ENCODE data around the gene TTC28.
A peak's percentile ranks its signal among the peaks of the same experiment; 100 is the strongest.

Gene TTC28

DNA sequence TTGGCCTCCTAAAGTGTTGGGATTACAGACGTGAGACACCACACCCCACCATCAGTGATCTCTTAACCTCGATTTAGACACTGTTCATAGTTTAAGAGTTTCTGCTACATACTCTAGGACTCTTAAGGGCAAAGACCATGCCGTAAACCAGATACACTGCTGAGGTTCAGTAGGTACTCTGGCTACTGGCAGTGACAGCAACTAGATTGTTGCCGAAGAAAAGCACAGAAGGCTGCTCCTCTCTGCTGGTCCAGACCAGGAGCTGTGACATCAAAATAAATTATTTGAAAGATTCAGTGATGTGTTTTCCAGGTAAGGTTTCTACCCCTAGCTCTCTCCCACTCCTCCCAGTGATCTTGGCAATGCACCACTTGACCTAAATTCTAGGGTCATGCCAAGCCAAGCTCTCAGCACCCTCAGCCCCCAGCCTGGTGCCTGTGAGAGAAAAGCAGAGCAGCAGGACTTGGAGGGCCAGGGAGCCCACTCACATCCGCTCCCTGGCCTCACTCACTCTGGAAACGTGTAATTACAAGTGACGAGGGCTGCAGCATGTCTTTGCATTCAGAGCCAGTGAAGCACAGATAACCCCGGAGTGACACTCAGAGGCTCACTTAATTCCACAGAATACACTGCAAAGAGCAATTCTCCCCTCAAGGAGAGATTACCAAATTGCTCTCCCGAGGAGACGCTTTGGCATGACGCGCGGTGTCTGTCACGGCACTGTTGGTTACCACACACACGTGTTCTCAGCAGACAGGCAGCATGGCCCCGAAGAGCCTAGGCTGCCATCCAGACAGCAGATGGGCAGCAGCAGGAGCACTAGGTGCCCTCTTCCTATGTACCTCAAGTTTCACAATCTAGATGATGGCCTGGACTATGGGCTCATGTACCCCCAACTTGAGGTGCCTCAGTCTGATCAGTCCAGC is 663.7 kb downstream of the TTC28 start:
- no peak for DNase-seq

DNA sequence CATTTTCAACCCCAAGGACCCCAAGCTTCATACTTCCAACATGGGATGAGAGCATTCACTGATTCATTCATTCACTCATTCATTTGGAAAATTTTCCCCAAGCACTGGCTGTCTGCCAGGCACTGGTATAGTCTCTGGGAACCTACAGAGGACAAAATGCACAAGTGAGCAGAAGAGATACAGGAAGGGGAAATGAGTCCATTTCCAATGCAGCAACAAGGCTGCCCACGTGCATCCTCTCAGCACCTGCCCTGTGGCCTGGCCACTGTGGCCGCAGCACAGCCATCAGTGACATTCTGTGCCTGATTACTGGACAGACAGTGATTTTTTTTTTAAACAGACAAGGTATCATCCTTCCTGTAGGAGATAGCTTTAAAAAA is 664.6 kb downstream of the TTC28 start:
- DNase-seq: no peak

DNA sequence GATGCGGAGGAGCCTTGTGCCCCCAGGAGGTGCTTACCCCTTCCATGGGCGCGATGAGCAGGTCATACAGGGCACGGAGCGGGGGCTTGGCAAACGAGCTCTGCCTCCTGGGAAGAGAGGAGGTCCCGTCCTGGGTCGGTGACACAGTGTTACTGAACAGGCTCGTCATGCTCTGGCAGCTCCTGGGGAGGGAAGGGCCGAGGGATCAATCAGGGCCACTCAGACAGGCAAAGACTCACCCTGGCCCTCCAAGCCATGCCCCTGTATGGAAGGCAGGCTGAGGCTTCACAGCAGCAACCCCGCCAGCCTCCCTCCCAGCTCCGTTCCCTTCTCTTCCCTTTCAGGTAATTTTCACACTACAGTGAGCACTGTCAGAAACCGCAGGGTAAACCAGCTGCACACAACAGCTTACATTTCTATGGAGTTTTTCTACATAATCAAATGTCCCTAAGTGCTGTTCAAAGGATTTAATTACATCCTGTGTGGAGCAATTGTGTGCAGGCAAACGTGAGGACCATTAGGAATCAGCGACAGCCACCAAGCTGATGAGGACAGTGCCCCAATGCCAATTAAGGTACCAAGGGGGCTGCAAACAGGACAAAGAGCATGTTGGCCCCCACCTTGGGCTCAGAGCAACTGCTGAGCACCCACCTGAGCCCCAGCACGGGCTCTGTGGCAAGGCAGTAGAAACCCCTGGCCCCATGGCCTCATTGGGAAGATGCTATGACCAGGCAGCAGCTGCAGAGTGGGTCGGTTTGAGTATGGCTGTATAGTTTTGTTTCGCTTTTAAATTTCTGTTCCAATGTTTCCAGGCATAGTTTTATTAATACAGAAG is 665.2 kb downstream of the TTC28 start:
- DNase-seq: no peak

GRCh38 chr22:28013611-28014010 is 666.0 kb downstream of the TTC28 start:
- no peak for DNase-seq

GRCh38 chr22:28012832-28013460 is 666.7 kb downstream of the TTC28 start:
- no peak for DNase-seq

GRCh38 chr22:28009272-28009827 is 670.3 kb downstream of the TTC28 start:
- DNase-seq: peak; percentile 73

GRCh38 chr22:28008649-28009048 is 671.0 kb downstream of the TTC28 start:
- no peak for DNase-seq

DNA sequence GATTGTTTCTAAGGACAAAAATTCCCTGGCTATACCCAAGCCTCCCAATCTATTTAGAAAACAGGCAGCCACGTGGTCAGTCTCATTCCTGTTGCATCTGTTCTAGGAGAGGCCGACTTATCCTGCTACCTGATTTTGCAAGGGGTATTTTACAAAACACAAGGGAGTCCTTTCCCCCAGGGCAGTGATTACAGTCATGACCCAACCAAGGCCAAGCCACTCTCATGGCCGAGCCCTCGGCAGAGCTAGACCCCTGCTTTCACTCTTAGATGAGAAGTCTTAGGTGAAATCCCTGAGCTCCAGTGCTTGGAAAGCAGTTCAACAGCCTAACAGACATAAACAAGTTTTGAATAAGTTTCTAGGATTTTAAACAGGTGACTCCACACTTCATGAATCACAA is 671.6 kb downstream of the TTC28 start:
- no peak for DNase-seq

DNA sequence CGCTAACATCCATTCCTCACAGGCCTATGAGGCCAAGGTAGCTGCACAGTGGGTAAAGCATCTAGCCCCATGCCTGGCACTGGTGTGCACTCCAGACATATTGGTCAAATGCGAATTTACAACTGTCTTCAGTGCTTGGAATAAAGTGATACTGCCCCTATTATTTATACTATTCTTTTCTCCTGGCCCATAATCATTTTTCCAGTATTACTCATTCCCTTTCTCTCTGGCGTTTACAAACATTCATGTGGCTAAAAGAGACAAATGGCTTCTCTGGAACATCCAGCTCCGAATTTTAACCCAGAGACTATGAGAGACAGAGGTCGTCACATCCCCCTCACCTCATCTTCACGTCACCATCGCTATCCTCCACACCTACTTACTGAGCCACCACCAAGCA is 673.4 kb downstream of the TTC28 start:
- DNase-seq: no peak

- no peak for DNase-seq
Measured at GRCh38 chr22:28005513-28005912, 674.1 kb downstream of the TTC28 start.

DNA sequence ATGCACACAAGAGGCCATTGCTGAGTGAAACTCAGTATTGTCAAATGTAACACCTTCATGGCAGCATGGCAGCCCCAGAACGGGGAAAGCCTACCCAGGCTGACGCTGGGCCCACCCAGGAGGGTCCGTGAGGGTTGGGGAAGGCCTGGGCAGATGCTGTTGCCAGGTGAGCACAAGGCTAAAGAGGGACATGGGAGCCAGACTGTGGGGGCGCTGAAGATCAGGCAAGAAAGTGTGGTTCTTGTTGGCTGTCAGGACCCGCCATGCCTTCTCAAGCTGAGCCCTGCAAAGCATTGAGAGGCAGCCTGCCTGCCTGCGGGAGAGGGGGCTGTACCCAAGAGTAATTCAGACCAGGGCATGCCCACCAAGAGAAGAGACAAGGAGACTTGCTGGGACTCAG is 675.6 kb downstream of the TTC28 start:
- DNase-seq: no peak

DNA sequence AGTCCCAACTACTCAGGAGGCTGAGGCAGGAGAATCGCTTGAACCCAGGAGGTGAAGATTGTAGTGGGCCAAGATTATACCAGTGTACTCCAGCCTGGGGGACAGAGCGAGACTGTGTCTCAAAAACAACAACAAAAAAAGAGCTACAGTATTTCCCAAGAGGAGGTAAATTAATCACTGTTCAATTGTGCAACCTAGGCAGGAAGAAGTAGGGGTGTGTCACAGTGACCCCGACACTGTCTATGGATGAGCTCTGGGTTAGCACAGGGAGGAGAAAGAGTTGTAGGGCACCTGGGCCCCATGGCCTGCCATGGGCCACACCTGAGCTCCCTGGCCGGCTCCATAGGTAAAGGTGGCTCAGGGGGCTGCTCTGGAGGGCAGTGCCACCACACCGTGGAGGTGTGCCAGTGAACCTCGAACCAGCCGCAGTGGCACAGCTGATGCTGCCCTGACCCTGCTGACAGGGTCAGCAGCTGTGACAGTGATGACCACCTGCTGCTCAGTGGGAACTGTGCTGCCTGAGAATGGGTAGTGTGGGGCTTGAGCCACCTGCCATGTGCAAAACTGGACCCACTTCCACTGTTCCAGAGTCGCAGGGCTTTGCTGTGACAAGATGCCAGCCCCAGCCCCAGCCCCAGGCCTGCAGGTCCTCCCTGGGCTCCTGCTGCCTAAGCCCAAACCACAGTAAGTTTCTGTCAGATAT is 676.6 kb downstream of the TTC28 start:
- no peak for DNase-seq

DNA sequence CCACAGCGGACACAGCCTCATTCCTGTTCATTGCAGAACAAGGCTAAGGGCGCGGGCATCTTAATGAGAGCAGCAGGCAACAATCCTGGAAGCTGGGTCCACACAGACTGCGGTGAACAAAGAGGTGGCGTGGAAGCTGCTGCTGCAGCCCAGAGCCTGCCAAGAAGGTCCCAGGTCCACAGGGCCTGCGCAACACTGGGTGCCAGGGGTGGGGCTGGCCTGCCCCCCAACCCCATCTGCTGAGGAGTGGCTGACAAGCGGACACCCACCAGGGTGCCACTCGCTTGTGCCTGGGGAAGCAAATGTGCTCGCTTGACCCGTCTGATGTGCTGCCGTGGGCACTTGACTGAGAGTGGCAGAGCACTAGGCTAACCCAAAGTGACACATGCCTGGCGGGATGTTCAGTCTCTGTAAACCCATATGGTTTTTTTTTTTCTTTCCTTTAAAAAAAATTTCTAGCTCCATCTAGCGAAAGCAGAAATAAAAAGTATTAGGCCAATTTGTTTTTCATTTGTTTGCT is 677.4 kb downstream of the TTC28 start:
- DNase-seq: no peak

GRCh38 chr22:28001171-28001835 is 678.3 kb downstream of the TTC28 start:
- DNase-seq: no peak

- no peak for DNase-seq
Measured at GRCh38 chr22:28000361-28000760, 679.3 kb downstream of the TTC28 start.

- DNase-seq: no peak
Measured at GRCh38 chr22:27999876-28000275, 679.8 kb downstream of the TTC28 start.

GRCh38 chr22:27998511-27999410 is 680.9 kb downstream of the TTC28 start:
- DNase-seq: no peak

DNA sequence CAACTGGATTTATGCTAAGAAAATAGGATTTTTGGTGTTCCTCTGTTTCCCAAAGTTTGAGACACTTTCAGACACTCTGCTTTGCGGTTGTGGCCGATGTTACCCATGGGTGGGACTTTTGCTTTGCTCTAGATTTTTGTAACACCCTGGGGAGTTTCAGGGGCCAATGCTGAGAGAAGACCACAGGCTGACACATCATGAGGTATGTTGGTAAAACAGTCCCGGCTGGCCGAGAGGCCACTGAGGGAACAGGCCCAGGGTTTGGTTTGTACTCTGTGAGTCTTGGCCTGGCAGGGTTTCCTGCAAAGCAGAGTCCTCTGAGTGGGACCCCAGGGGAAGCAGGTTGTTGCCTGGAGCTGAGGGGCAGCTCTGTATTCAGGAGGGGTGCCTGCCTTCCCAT is 682.1 kb downstream of the TTC28 start:
- DNase-seq: no peak

- DNase-seq: no peak
Measured at GRCh38 chr22:27996981-27997380, 682.7 kb downstream of the TTC28 start.

- DNase-seq: no peak
Measured at GRCh38 chr22:27996529-27996925, 683.1 kb downstream of the TTC28 start.
